Spleen (tissue), 13 donors: Measurements from ENCODE around the gene GNG14. TPM values are rescaled to one million over a fixed set of nuclear protein-coding genes. Genes with fewer than 3 reads are reported as not detected.
A peak's percentile ranks its signal among the peaks of the same experiment; 100 is the strongest.

Experiments
- DNase-seq: peaks from one replicate; pipeline ENCODE4 v3.0.0-alpha.2; 2020
- H3K27ac ChIP-seq, 8 donors: fragments of 200-600 bp; sonication (generic) in 7 of 8; 1 replicate in 4 of 8; 2 replicates in 4 of 8; pipeline versions ENCODE4 v1.5.0 to v1.8.0; 2016 to 2021; ENCODE audit warnings: inconsistent platforms in 4 of 8, mild to moderate bottlenecking in 4 of 8, moderate library complexity in 1 of 8
- H3K27me3 ChIP-seq, 7 donors: fragments of 200-600 bp; sonication (generic) in 6 of 7; replicated peaks in 1 of 7; 1 replicate in 4 of 7; 2 replicates in 3 of 7; pipeline versions ENCODE4 v1.5.0 to v1.8.0; 2016 to 2021; ENCODE audit warnings: inconsistent platforms in 3 of 7, mild to moderate bottlenecking in 1 of 7
- H3K36me3 ChIP-seq, 6 donors: fragments of 200-600 bp; sonication (generic) in 5 of 6; 1 replicate in 4 of 6; 2 replicates in 2 of 6; pipeline versions ENCODE4 v1.5.0 to v1.8.0; 2016 to 2021; ENCODE audit warnings: inconsistent platforms in 2 of 6
- H3K4me1 ChIP-seq, 6 donors: fragments of 200-600 bp; sonication (generic) in 5 of 6; 1 replicate in 3 of 6; 2 replicates in 3 of 6; pipeline versions ENCODE4 v1.5.0 to v1.8.0; 2016 to 2021; ENCODE audit warnings: inconsistent platforms in 3 of 6
- H3K4me3 ChIP-seq, 8 donors: fragments of 200-600 bp; sonication (generic) in 7 of 8; 1 replicate in 4 of 8; 2 replicates in 4 of 8; pipeline versions ENCODE4 v1.5.0 to v1.8.0; 2016 to 2021; ENCODE audit warnings: inconsistent platforms in 4 of 8, mild to moderate bottlenecking in 4 of 8, moderate library complexity in 2 of 8
- H3K9me3 ChIP-seq, 8 donors: fragments of 200-600 bp; sonication (generic) in 7 of 8; 1 replicate in 4 of 8; 2 replicates in 4 of 8; pipeline versions ENCODE4 v1.5.0 to v1.8.0; 2016 to 2021; ENCODE audit warnings: inconsistent platforms in 4 of 8
- CTCF ChIP-seq, 11 experiments: fragments of 200-600 bp in 7 of 11; fragments of 450-650 bp in 4 of 11; sonication (generic) in 4 of 11; IDR thresholded peaks in 8 of 11; conservative IDR thresholded peaks in 3 of 11; 1 replicate in 7 of 11; 2 replicates in 4 of 11; pipeline versions ENCODE4 v1.4.0 to v1.8.0; 2016 to 2021; ENCODE audit warnings: antibody characterized with exemption in 11 of 11, inconsistent platforms in 4 of 11, mild to moderate bottlenecking in 1 of 11
- POLR2A ChIP-seq, 3 donors: fragments of 450-650 bp; IDR thresholded peaks; one replicate each; pipeline ENCODE4 v1.5.1; 2017; ENCODE audit warnings: antibody characterized with exemption in 3 of 3, mild to moderate bottlenecking in 1 of 3
- POLR2AphosphoS5 ChIP-seq, 3 donors: sonication (generic); formaldehyde crosslinking; IDR thresholded peaks; one replicate each; pipeline ENCODE4 v1.5.1; 2017; ENCODE audit warnings: antibody characterized with exemption in 3 of 3
- WGBS, 5 donors: extraction: QIAGEN DNeasy Blood & Tissue Kit in 3 of 5; methylation state at CpG; one replicate each; pipeline versions ENCODE4 v1.1.5 to v1.1.7; 2013 to 2018; 5-methylcytosine and 5-hydroxymethylcytosine counted together
- intact Hi-C: fragments of 100-400 bp; cut with DNase I; formaldehyde crosslinking; loops from one replicate; pipeline ENCODE4 v1.15.0; 2023; ENCODE audit warnings: low total_unique reads
- long read RNA-seq, 2 donors: transcript quantifications; one replicate each; lab custom pipeline, GENCODE V29; 2026
- polyA plus RNA-seq, 3 donors: library from polyadenylated mRNA; stranded (reverse); fragments of 200-250 nt; gene quantifications; one replicate each; pipeline ENCODE4 v1.2.1, GENCODE V29; 2013
- total RNA-seq, 7 donors: library from RNA; depleted of rRNA in 3 of 7; stranded (reverse); fragments of >200 nt in 3 of 7; fragmentation: NEBNext Ultra II Directional in 4 of 7; extraction: Animal tissue kit (Norgen Biotek cat#: 25700) in 4 of 7; gene quantifications; one replicate each; pipeline versions ENCODE4 v1.1.0 to v1.2.1, GENCODE V29; 2016 to 2021
- donor health status: healthy with polysubstance abuse.
- donor health status: DM: no; HTN: no; CAD: no; lungs with moderate emphysema.
- donor health status: DM: no; HTN: no; CAD: no.
- donor health status: Bipolar disorder and iron deficiency.
- donor health status: healthy.
- donor health status: DM: no; HTN: no; CAD: no.
- donor health status: DM: yes; HTN: yes; CAD: no.

GNG14 gene
- not detected for total RNA-seq
- polyA plus RNA-seq: not detected
- long read RNA-seq, donor 1: 0 reads
- long read RNA-seq, donor 2: 0 reads

GRCh38 chr19:12687496-12688196 lies at the start of gene GNG14:
Gene GNG14, plus strand, starts transcription at chr19:12687998. Its CDS starts 51 bp downstream, at chr19:12688049.
- peaks cover 0 to 6% (median 0%) of the 10 kb centered on the region in 6 donors for H3K36me3 ChIP-seq
- intact Hi-C loops: no loop called here
- H3K27ac ChIP-seq: no peak within 1 kb of the TSS
- H3K9me3 ChIP-seq: no peaks in the 10 kb centered on the region
- no peaks in the 10 kb centered on the region for H3K27me3 ChIP-seq
- no peaks in the 10 kb centered on the region for H3K4me1 ChIP-seq
- 81 to 89% (median 84%) methylated on average over 5 to 9 of the region's 9 CpGs for WGBS, 5 donors
- no peak within 1 kb of the TSS for H3K4me3 ChIP-seq
- DNase-seq: no peak
- TF ChIP-seq POLR2AphosphoS5 (IDR thresholded peaks at IDR 0.05): no peak
- no peak for TF ChIP-seq CTCF (IDR thresholded peaks at IDR 0.05 in 8 of 11, conservative IDR thresholded peaks at IDR 0.05 in 3 of 11)
- no peak for TF ChIP-seq POLR2A (IDR thresholded peaks at IDR 0.05)

GRCh38 chr19:12638611-12639182 lies 49.1 kb upstream of the GNG14 start:
- Histone ChIP-seq H3K4me3 (no peak overlapping the region), H3K4me1 (peaks cover 0 to 14% (median 12%) of the 10 kb centered on the region in 6 donors), H3K9me3 (no peaks in the 10 kb centered on the region), H3K27ac (no peak overlapping the region), H3K36me3 (peaks cover 0 to 10% (median under 1%) of the 10 kb centered on the region in 6 donors), H3K27me3 (no peaks in the 10 kb centered on the region)
- 95 to 97% (median 96%) methylated on average over 19 to 22 of the region's 22 CpGs for WGBS, 5 donors
- DNase-seq: peak; percentile 67
- intact Hi-C loops: no loop called here
- TF ChIP-seq CTCF (IDR thresholded peaks at IDR 0.05 in 8 of 11, conservative IDR thresholded peaks at IDR 0.05 in 3 of 11): no peak
- no peak for TF ChIP-seq POLR2AphosphoS5 (IDR thresholded peaks at IDR 0.05)
- no peak for TF ChIP-seq POLR2A (IDR thresholded peaks at IDR 0.05)

GRCh38 chr19:12639901-12640613 lies 47.7 kb upstream of the GNG14 start:
- intact Hi-C loops: no loop called here
- no peaks in the 10 kb centered on the region for H3K27me3 ChIP-seq
- 10 to 16% (median 10%) methylated on average over 12 to 39 of the region's 39 CpGs for WGBS, 5 donors
- peaks cover 0 to 14% (median 12%) of the 10 kb centered on the region in 6 donors for H3K4me1 ChIP-seq
- H3K36me3 ChIP-seq: peaks cover 0 to 24% (median 5%) of the 10 kb centered on the region in 6 donors
- TF ChIP-seq CTCF (IDR thresholded peaks at IDR 0.05 in 8 of 11, conservative IDR thresholded peaks at IDR 0.05 in 3 of 11): peak; percentile 71 to 95 (median 88)
- TF ChIP-seq POLR2A (IDR thresholded peaks at IDR 0.05): no peak
- TF ChIP-seq POLR2AphosphoS5 (IDR thresholded peaks at IDR 0.05): peak; percentile 73 to 81 (median 77)
- DNase-seq: peak; percentile 95
- peak overlapping the region in 3 of 8 donors; percentile 2 to 56 (median 50) for H3K27ac ChIP-seq
- H3K4me3 ChIP-seq: peak overlapping the region in 5 of 8 donors; percentile 4 to 60 (median 25)
- H3K9me3 ChIP-seq: no peaks in the 10 kb centered on the region
